Forelimb muscle (tissue), 1 donor: ENCODE results near the gene APC. TPM values are rescaled to one million over a fixed set of nuclear protein-coding genes. Genes with fewer than 3 reads are reported as not detected.

Experiments
- DNase-seq: peaks from one replicate; pipeline ENCODE4 v3.0.0-alpha.2; 2013; ENCODE audit warnings: low read depth
- polyA plus RNA-seq: library from polyadenylated mRNA; unstranded; fragments of 120-200 nt; gene quantifications from one replicate; pipeline ENCODE4 v1.2.1, GENCODE V29; 2013; ENCODE audit not compliant: insufficient read length

APC gene
- polyA plus RNA-seq, 1 donor = 24.4 TPM

- no peak for DNase-seq
Measured at GRCh38 chr5:112784726-112785125, 47.0 kb downstream of the APC start.

GRCh38 chr5:112787261-112787660 is 49.6 kb downstream of the APC start:
- no peak for DNase-seq

GRCh38 chr5:112787896-112788295 is 50.2 kb downstream of the APC start:
- DNase-seq = no peak

- no peak for DNase-seq
Measured at GRCh38 chr5:112793201-112793600, 55.5 kb downstream of the APC start.

- no peak for DNase-seq
Measured at GRCh38 chr5:112794410-112794809, 56.7 kb downstream of the APC start.

- no peak for DNase-seq
Measured at GRCh38 chr5:112795342-112795741, 57.7 kb downstream of the APC start.

- DNase-seq = no peak
Measured at GRCh38 chr5:112795944-112796678, 58.4 kb downstream of the APC start.

- no peak for DNase-seq
Measured at GRCh38 chr5:112799661-112800060, 62.0 kb downstream of the APC start.

GRCh38 chr5:112800891-112801290 is 63.2 kb downstream of the APC start:
- no peak for DNase-seq

- DNase-seq = no peak
Measured at GRCh38 chr5:112811023-112811422, 73.3 kb downstream of the APC start.

- no peak for DNase-seq
Measured at GRCh38 chr5:112812549-112812948, 74.9 kb downstream of the APC start.

GRCh38 chr5:112820246-112820645 is 82.6 kb downstream of the APC start:
- no peak for DNase-seq

GRCh38 chr5:112822456-112822855 is 84.8 kb downstream of the APC start:
- no peak for DNase-seq

GRCh38 chr5:112823181-112823580 is 85.5 kb downstream of the APC start:
- DNase-seq = no peak

GRCh38 chr5:112823656-112824055 is 86.0 kb downstream of the APC start:
- DNase-seq = no peak

GRCh38 chr5:112824197-112824596 is 86.5 kb downstream of the APC start:
- DNase-seq = no peak

- DNase-seq = no peak
Measured at GRCh38 chr5:112830378-112830777, 92.7 kb downstream of the APC start.

- no peak for DNase-seq
Measured at GRCh38 chr5:112833971-112834370, 96.3 kb downstream of the APC start.

GRCh38 chr5:112844489-112844888 is 106.8 kb downstream of the APC start:
- DNase-seq = no peak

GRCh38 chr5:112846556-112846955 is 108.9 kb downstream of the APC start:
- no peak for DNase-seq

GRCh38 chr5:112847306-112847705 is 109.6 kb downstream of the APC start:
- DNase-seq = no peak

- DNase-seq = peak; percentile 17
Measured at GRCh38 chr5:112848116-112848811, 110.6 kb downstream of the APC start.

GRCh38 chr5:112849912-112850311 is 112.2 kb downstream of the APC start:
- DNase-seq = no peak
